Neural crest cell (in vitro differentiated cells): ENCODE measurements around the gene HSPA12A. TPM values are rescaled to one million over a fixed set of nuclear protein-coding genes. Genes with fewer than 3 reads are reported as not detected.

Experiments
- DNase-seq: peaks from one replicate; pipeline ENCODE4 v3.0.0; 2021; ENCODE audit warnings: low read depth, mixed read lengths, low spot score
- H3K27ac Mint-ChIP-seq: one replicate; pipeline ENCODE4 v1.8.0; 2021; ENCODE audit warnings: mild to moderate bottlenecking, mixed read lengths; ENCODE audit not compliant: unreplicated experiment
- H3K27me3 Mint-ChIP-seq: 2 replicates; pipeline ENCODE4 v1.8.0; 2021; ENCODE audit warnings: low read depth, mild to moderate bottlenecking, mixed read lengths
- H3K36me3 Mint-ChIP-seq: 2 replicates; pipeline ENCODE4 v1.8.0; 2021; ENCODE audit warnings: low read depth, mild to moderate bottlenecking, mixed read lengths
- H3K4me1 Mint-ChIP-seq: 2 replicates; pipeline ENCODE4 v1.8.0; 2021; ENCODE audit warnings: mixed read lengths
- H3K4me3 Mint-ChIP-seq: one replicate; pipeline ENCODE4 v1.8.0; 2021; ENCODE audit warnings: mild to moderate bottlenecking, mixed read lengths
- H3K9me3 Mint-ChIP-seq: 2 replicates; pipeline ENCODE4 v1.8.0; 2021; ENCODE audit warnings: mixed read lengths
- CTCF ChIP-seq: fragments of 200-600 bp; sonication (generic); conservative IDR thresholded peaks from 2 replicates; pipeline ENCODE4 v1.5.0; 2021; ENCODE audit warnings: antibody characterized with exemption, mild to moderate bottlenecking
- total RNA-seq: library from RNA; stranded (reverse); gene quantifications from 2 replicates; pipeline ENCODE4 v1.2.1, GENCODE V29; 2021

Gene HSPA12A
- total RNA-seq, 1 donor from 2014 or later: 7.4 TPM

GRCh38 chr10:116621476-116621875 is 120.9 kb downstream of the HSPA12A start:
- H3K9me3 Mint-ChIP-seq: no peaks in the 10 kb centered on the region
- no peaks in the 10 kb centered on the region for H3K36me3 Mint-ChIP-seq
- no peaks in the 10 kb centered on the region for H3K4me1 Mint-ChIP-seq
- no peak for DNase-seq
- peaks cover 14% of the 10 kb centered on the region for H3K27me3 Mint-ChIP-seq
- TF ChIP-seq CTCF: no peak
- H3K27ac Mint-ChIP-seq: no peak overlapping the region
- H3K4me3 Mint-ChIP-seq: no peak overlapping the region

Other genes starting within 250 kb of the HSPA12A start
- gene PNLIP, start 196.6 kb downstream of the HSPA12A start, total RNA-seq: not detected in 2 replicates
- not detected in 2 replicates for gene PNLIPRP1, start 151.6 kb downstream of the HSPA12A start, total RNA-seq
- not detected in 2 replicates for gene PNLIPRP2, start 121.6 kb downstream of the HSPA12A start, total RNA-seq
- gene ENO4, start 106.9 kb upstream of the HSPA12A start, total RNA-seq: 0.37 and 1.1 TPM in 2 replicates